Myocyte (in vitro differentiated cells): ENCODE results near the gene SMIM22. TPM values are rescaled to one million over a fixed set of nuclear protein-coding genes. Genes with fewer than 3 reads are reported as not detected.
A peak's percentile ranks its signal among the peaks of the same experiment; 100 is the strongest.
"Not testable (repeated sequence)": the region's sequence is repeated elsewhere in the genome, so short reads cannot be mapped to it uniquely, and the experiment has no call there.

Source experiments
- DNase-seq: peaks from one replicate; pipeline ENCODE4 v3.0.0-alpha.2; 2012; ENCODE audit warnings: low read depth
- total RNA-seq: library from RNA; depleted of rRNA; stranded (reverse); fragments of >200 nt; gene quantifications from 2 replicates; pipeline ENCODE4 v1.2.3, GENCODE V29; 2014

The SMIM22 gene
- total RNA-seq, 1 donor from 2014 or later: not detected

DNA sequence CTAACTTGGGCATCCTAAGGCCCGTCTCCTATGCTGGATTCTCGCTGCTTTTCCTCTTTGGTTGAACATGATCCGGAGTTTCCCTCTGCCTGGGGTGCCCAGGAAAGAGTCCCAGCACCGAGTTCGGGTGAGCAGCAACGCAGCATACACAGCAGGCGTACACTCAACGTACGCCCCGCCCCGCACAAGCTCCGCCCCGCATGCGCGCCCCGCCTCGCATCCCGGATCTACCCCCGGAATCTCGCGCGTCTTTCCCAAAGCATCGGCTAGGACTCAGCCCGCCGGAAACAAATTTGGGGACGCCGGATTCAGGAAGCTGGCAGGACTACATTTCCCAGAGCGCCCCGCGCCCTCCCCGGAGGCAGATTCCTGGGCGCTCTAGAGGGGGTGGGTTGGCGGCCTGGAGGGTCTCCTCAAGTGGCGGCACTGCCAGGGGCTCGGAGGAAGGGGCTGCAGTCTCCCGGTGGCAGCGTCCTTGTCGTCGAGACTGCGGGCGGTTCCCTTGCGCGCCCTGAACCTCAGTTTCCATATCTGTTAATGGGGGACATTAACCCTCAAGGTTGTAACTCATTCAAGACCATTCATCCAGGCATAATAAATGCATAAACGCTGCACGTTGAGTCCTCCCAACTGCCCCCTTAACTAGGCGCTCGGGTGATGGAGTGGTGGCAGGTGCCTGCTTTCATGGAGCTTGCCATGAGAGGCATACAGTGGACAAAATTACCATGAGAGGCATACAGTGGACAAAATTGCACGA, 26.4 kb upstream of the SMIM22 start:
- DNase-seq: peak; percentile 98

- no peak for DNase-seq
Measured at GRCh38 chr16:4769306-4769638, 25.9 kb upstream of the SMIM22 start.

- DNase-seq: no peak
Measured at GRCh38 chr16:4771646-4772045, 23.5 kb upstream of the SMIM22 start.

- no peak for DNase-seq
Measured at GRCh38 chr16:4772351-4772750, 22.8 kb upstream of the SMIM22 start.

DNA sequence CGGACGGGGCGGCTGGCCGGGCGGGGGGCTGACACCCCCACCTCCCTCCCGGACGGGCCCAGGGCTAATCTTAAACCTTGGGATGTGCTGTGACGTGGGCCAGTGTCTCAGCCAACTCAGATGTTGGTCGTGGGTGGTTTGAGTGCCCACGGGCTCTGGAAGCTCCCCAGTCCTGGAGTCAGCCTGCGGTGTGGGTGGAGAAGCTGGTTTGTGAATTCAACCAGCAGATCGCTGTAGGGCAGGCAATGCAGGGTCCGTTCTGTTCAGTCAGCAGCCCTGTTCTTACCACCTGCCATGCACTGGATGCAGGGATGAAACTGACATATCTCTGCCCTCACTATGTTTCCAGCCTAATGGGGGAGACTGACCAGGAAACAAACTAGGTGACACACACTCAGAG, 20.2 kb upstream of the SMIM22 start:
- DNase-seq: no peak

DNA sequence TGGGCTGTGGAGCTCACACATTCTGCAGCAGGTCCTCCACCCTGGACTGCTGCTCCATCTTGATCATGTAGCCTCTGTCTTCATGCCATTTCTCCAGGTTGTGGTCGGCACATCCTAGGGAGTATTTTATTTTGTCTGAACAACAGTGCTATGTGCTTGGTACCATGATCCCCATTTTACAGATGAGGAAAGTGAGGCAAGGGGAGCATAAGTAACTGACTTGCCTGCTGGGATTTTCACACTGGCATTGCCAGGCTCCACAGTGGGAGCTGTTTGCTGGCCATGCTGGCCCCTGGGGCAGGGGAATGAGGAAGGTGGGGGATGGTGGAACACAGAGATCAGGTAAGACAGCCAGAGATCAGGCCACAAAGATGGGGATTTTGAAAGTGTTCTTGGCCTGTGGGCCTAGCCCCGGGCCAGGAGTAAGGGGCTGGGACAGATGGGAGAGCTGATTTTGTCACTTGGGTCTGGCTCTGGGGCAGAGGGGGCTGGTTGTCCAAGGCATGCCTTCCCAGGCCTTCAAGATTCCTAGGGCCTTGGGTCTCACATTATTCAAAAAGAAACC, 18.9 kb upstream of the SMIM22 start:
- DNase-seq: no peak

- no peak for DNase-seq
Measured at GRCh38 chr16:4777339-4778049, 17.7 kb upstream of the SMIM22 start.

DNA sequence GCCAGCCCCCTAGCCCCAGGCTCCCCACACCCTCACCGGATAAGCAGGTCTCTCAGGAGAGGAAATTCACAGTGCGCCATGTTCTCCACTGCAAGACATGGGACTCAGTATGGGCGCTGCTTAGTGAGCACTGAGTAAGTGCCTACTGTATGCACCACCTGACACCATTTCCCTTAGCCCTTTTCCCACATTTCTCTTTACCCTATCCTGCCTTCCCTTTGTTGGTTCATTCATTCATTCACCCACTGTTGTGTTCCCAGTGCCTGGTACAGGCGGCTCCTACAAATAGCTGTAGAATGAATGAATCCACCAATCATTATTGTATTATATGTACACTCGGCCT, 17.1 kb upstream of the SMIM22 start:
- no peak for DNase-seq

- no peak for DNase-seq
Measured at GRCh38 chr16:4780235-4780634, 14.9 kb upstream of the SMIM22 start.

- DNase-seq: no peak
Measured at GRCh38 chr16:4783251-4783950, 11.8 kb upstream of the SMIM22 start.

GRCh38 chr16:4783951-4784336, 11.2 kb upstream of the SMIM22 start:
- no peak for DNase-seq

- not testable (repeated sequence) for DNase-seq
Measured at GRCh38 chr16:4784444-4784987, 10.7 kb upstream of the SMIM22 start.

DNA sequence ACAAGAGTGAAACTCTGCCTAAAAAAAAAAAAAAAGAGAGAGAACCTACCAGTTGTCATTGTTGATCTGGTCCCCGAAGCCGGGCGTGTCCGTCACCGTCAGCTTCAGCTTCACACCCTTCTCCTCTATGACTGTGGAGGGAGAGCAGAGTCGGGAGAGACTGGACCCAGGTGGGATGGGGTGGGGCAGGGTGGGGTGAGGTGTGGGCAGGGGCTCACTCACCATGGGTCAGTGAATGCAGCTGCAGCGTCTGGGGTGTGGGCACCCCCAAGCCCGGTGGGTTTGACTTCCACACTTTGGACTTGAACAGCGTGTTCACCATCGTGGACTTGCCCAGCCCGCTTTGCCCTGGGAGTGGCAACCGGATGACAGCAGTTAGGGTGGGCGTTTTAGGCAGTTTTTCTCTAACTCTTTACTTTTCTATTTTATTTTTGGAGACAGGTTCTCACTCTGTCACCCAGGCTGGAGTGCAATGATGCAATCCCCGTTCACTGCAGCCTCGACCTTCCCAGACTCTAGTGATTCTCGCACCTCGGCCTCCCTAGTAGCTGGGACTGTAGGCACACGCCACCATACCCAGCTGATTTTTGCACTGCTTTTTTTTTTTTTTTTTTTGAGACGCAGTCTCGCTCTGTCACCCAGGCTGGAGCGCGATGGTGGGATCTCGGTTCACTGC, 9.3 kb upstream of the SMIM22 start:
- DNase-seq: no peak

DNA sequence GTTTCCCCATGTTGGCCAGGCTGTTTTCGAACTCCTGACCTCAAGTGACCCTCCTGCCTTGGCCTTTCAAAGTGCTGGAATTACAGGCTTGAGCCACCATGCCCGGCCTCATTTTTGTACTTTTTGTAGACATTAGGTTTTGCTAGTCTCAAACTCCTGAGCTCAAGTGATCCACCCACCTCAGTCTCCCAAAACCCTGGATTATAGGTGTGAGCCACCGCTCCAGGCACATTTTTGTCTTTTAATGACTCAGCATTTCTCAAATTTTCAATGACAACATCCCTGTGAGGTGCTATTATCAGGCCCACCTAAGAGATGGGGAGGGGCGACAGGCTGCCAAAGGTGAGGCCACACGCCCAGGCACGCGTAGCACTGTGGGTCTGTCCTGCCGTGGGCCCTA, 8.1 kb upstream of the SMIM22 start:
- no peak for DNase-seq

DNA sequence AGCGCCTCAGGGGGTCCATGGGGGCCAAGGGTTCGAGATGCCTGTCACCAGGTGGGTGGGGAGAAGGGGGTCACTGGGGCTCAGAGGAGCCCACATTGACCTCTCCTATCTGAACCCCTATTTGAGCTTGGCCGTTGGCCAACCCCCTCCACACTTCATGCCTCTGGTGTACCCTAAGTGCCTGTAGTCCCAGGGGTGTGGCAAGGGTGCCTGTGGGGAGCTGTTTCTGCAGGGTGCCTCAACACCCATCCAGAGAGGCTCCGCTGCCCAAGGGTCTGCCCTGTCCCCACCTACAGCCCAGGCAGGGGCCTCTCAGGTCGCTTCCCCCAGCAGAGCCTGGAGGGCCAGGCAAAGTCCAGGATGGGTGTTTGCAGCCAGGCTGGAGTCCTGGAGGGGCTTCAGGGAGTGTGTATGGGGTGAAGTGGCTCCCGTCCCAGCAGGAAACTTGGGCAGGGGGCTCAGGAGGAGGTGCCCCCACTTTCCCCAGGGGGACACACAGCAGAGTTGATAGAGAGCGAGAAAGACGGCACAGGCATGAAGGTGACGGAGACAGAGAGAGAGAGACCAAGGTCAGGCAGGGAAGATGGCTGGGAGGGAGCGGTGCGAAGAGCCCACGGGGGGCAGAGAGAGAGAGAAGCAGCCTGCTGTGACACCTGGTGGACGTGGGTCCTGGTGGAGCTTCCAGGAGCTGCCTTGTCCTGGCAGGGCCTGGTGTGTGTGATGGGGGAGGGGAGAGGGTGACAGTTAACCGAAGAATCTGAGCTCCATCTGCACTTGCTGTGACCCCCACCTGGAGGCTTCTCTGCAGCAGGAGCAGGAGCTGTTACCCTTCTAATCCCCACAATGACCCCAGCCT, 7.3 kb upstream of the SMIM22 start, which contains the start of gene SEPTIN12:
TSS of gene SEPTIN12 (minus strand) at position 719 of the 856 bp plus-strand sequence. CDS start at position 19, 700 bp downstream.
- no peak for DNase-seq

- no peak for DNase-seq
Measured at GRCh38 chr16:4788489-4788889, 6.7 kb upstream of the SMIM22 start.

DNA sequence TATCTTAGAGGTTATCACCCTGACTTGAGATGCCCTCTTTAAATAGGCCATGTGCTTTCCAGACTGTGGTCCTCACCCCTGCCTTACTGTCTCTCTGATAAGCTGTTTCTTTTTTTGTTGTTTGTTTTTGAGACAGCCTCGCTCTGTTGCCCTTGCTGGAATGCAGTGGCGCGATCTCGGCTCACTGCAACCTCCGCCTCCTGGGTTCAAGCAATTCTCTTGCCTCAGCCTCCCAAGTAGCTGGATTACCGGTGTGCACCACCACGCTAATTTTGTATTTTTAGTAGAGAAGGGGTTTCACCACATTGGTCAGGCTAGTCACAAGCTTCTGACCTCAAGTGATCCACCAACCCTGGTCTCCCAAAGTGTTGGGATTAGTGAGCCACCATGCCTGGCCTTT, 6.3 kb upstream of the SMIM22 start:
- no peak for DNase-seq

- no peak for DNase-seq
Measured at GRCh38 chr16:4790261-4790660, 4.9 kb upstream of the SMIM22 start.

DNA sequence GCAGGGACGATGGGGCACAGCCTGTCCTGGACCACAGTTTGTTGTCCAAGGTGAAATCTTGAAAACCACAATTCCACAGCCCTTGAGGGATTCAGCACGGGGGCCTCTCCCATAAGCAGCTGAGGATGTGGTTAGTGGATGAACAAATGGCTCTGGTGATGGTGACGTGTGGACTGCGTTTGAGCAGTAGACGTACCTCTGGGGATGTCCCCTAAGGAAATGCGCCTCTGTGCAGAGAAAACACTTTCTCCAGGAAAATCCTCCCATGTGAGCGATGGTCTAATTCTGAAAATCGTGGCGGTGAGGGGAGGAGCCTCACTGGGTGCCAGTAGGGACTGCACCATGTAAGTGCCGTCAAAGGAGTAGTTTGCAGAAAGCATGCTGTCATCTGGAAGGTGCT, 4.3 kb upstream of the SMIM22 start:
- DNase-seq: peak; percentile 86

GRCh38 chr16:4792951-4793513, 2.1 kb upstream of the SMIM22 start:
- DNase-seq: peak; percentile 27
